MM.1S (cell line): ENCODE measurements around the gene NRAP.
A peak's percentile ranks its signal among the peaks of the same experiment; 100 is the strongest.

ENCODE experiments used
- DNase-seq: peaks from one replicate; pipeline ENCODE4 v3.0.0-alpha.2; 2015
- H2AFZ ChIP-seq: fragments of 300-600 bp; sonication (generic); 2 replicates; pipeline ENCODE4 v1.6.0; 2016; ENCODE audit warnings: antibody characterized with exemption, low read length
- H3F3A ChIP-seq: fragments of 300-600 bp; sonication (generic); 2 replicates; pipeline ENCODE4 v1.6.1; 2016; ENCODE audit warnings: mild to moderate bottlenecking, antibody characterized with exemption, low read length, moderate library complexity, mixed read lengths; ENCODE audit not compliant: insufficient read depth
- H3K27ac ChIP-seq: fragments of 300-600 bp; sonication (generic); 2 replicates; pipeline ENCODE4 v1.5.1; 2016; ENCODE audit warnings: mild to moderate bottlenecking, low read length
- H3K27me3 ChIP-seq: fragments of 300-600 bp; sonication (generic); replicated peaks from 2 replicates; pipeline ENCODE4 v1.6.0; 2016; ENCODE audit warnings: low read length; ENCODE audit not compliant: insufficient read depth
- H3K36me3 ChIP-seq: fragments of 300-600 bp; sonication (generic); replicated peaks from 2 replicates; pipeline ENCODE4 v1.6.1; 2016; ENCODE audit warnings: mild to moderate bottlenecking, low read length, mixed read lengths; ENCODE audit not compliant: insufficient read depth
- H3K4me1 ChIP-seq: fragments of 300-600 bp; sonication (generic); 2 replicates; pipeline ENCODE4 v1.6.1; 2016; ENCODE audit warnings: low read length, mixed read lengths
- H3K4me2 ChIP-seq: fragments of 300-600 bp; sonication (generic); 2 replicates; pipeline ENCODE4 v1.6.0; 2016; ENCODE audit warnings: low read depth, low read length
- H3K4me3 ChIP-seq: fragments of 300-600 bp; sonication (generic); 2 replicates; pipeline ENCODE4 v1.5.1; 2016; ENCODE audit warnings: low read length, mixed read lengths
- H3K79me2 ChIP-seq: fragments of 300-600 bp; sonication (generic); 2 replicates; pipeline ENCODE4 v1.6.1; 2016; ENCODE audit warnings: mixed run types, low read length, mixed read lengths
- H3K9ac ChIP-seq: fragments of 300-600 bp; sonication (generic); 2 replicates; pipeline ENCODE4 v1.6.1; 2016; ENCODE audit warnings: low read length, mixed read lengths
- H3K9me2 ChIP-seq: fragments of 300-600 bp; sonication (generic); replicated peaks from 2 replicates; pipeline ENCODE4 v1.6.1; 2016; ENCODE audit warnings: mild to moderate bottlenecking, low read length, mixed read lengths; ENCODE audit not compliant: insufficient read depth
- H3K9me3 ChIP-seq: fragments of 300-600 bp; sonication (generic); replicated peaks from 2 replicates; pipeline ENCODE4 v1.6.1; 2016; ENCODE audit warnings: mild to moderate bottlenecking, low read length, mixed read lengths; ENCODE audit not compliant: insufficient read depth
- H4K20me1 ChIP-seq: fragments of 300-600 bp; sonication (generic); 2 replicates; pipeline ENCODE4 v1.6.1; 2016; ENCODE audit warnings: mild to moderate bottlenecking, low read length, moderate library complexity, mixed read lengths; ENCODE audit not compliant: insufficient read depth
- EZH2 ChIP-seq: fragments of 300-600 bp; sonication (generic); optimal IDR thresholded peaks from 2 replicates; pipeline ENCODE3; 2017; ENCODE audit warnings: low read depth, mild to moderate bottlenecking, antibody characterized with exemption, low read length, mixed read lengths
- EZH2phosphoT487 ChIP-seq: fragments of 300-600 bp; sonication (generic); IDR thresholded peaks from 2 replicates; pipeline ENCODE4 v1.6.1; 2018; ENCODE audit warnings: antibody characterized with exemption, low read length
- TF ChIP-seq, protein P1 (sequence below): fragments of 300-600 bp; sonication (generic); IDR thresholded peaks from 2 replicates; pipeline ENCODE4 v1.5.1; 2016; ENCODE audit warnings: antibody characterized with exemption, low read length, mixed read lengths

The NRAP gene

DNA sequence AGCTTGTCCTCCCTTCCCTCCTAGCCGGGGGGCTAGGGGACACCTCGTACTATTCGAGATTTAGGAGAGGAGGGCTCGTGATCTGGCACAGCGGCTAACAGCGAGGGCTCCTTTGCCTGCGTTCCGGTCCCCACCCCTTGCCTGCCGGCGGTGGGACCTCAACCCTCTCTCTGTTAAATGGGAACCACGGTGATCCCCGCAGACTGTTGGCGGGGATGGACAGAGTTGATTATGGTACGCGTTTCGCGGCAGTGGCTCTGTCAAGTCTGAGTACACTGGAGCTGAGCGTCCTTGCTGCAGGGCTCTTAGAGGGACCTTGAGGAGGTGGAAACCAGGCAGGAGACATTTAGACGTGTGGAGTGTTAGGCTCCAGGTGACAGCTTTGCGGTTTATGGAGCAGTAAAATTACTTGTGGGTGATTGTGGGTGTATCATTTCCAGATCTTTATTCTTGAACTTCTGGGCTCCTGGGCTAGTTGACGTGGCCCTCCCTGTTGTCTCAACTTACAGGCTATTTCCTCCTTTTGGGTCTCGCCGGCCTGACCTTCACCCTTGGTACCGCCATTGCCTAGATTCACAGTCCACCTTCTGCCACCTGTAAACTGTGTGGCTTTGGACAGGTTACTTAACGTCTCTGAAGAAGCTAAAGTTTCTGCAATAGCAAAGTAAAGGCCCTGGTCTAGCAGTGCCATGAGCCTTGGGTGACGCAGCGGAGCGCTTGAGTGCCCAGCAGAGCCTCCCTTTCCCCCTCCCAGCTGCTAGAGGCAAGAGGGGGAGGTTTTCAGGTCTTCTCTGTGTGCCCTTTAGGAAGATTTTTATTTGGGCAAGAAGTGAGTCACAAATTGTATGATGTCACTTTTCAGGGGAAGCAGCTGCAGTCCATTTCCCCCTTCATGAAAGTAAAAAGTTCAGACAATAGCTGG is 16.6 kb upstream of the NRAP start:
- H3K79me2 ChIP-seq = peaks cover 57% of the 10 kb centered on the region
- peaks cover 17% of the 10 kb centered on the region for H3F3A ChIP-seq
- no peaks in the 10 kb centered on the region for H3K27me3 ChIP-seq
- peaks cover 5% of the 10 kb centered on the region; the same call in 1 of the 2 replicates for H3K4me1 ChIP-seq
- peak overlapping the region; percentile 93 for H3K9ac ChIP-seq
- H2AFZ ChIP-seq = peak overlapping the region; percentile 79
- H3K9me2 ChIP-seq = no peaks in the 10 kb centered on the region
- peak overlapping the region; percentile 83 for H3K27ac ChIP-seq
- H4K20me1 ChIP-seq = no peaks in the 10 kb centered on the region
- H3K4me3 ChIP-seq = peak overlapping the region; percentile 96
- H3K36me3 ChIP-seq = no peaks in the 10 kb centered on the region
- peak; percentile 58 for DNase-seq
- TF ChIP-seq EZH2 (no peak), EZH2phosphoT487 (no peak)
- TF ChIP-seq, protein P1, sequence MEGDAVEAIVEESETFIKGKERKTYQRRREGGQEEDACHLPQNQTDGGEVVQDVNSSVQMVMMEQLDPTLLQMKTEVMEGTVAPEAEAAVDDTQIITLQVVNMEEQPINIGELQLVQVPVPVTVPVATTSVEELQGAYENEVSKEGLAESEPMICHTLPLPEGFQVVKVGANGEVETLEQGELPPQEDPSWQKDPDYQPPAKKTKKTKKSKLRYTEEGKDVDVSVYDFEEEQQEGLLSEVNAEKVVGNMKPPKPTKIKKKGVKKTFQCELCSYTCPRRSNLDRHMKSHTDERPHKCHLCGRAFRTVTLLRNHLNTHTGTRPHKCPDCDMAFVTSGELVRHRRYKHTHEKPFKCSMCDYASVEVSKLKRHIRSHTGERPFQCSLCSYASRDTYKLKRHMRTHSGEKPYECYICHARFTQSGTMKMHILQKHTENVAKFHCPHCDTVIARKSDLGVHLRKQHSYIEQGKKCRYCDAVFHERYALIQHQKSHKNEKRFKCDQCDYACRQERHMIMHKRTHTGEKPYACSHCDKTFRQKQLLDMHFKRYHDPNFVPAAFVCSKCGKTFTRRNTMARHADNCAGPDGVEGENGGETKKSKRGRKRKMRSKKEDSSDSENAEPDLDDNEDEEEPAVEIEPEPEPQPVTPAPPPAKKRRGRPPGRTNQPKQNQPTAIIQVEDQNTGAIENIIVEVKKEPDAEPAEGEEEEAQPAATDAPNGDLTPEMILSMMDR = no peak
- H3K4me2 ChIP-seq = peak overlapping the region; percentile 81
- no peaks in the 10 kb centered on the region for H3K9me3 ChIP-seq

DNA sequence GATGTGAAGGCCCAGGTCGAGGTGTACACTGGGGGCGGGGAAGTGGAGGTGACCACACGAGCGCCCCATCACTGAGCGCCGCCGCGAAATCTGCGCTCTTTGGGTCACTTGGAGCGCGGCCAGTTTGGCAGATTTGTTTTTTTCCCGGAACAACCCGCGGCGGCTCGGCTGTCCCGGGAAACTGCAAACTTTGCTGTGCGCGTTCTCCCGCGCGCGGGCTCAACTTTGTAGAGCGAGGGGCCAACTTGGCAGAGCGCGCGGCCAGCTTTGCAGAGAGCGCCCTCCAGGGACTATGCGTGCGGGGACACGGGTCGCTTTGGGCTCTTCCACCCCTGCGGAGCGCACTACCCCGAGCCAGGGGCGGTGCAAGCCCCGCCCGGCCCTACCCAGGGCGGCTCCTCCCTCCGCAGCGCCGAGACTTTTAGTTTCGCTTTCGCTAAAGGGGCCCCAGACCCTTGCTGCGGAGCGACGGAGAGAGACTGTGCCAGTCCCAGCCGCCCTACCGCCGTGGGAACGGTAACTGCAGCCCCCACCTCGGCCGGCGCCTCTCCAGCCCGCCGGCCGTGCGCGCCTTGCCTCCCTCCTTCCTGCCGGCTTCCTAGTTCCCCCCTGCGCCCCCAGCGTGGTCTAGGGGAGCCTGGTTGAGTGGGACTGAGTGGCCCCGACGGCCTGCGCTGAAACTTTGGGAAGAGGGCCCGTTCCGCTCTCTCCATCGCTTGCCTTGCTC is 15.8 kb upstream of the NRAP start, which contains the start of gene CASP7:
Gene CASP7, plus strand, starts transcription at position 450 of the 727 bp plus-strand sequence. CDS start 17,582 bp downstream, outside the sequence.
- H3K9me3 ChIP-seq = no peaks in the 10 kb centered on the region
- H4K20me1 ChIP-seq = no peaks in the 10 kb centered on the region
- H3K27me3 ChIP-seq = no peaks in the 10 kb centered on the region
- H3K27ac ChIP-seq = peak within 1 kb of the TSS; percentile 83
- no peaks in the 10 kb centered on the region for H3K9me2 ChIP-seq
- peak within 1 kb of the TSS; percentile 93 for H3K9ac ChIP-seq
- no peaks in the 10 kb centered on the region for H3K36me3 ChIP-seq
- H3K4me1 ChIP-seq = peaks cover 5% of the 10 kb centered on the region; the same call in 1 of the 2 replicates
- DNase-seq = peak; percentile 94
- peak within 1 kb of the TSS; percentile 96 for H3K4me3 ChIP-seq
- H2AFZ ChIP-seq = peak within 1 kb of the TSS; percentile 99
- peaks cover 17% of the 10 kb centered on the region for H3F3A ChIP-seq
- H3K4me2 ChIP-seq = peak within 1 kb of the TSS; percentile 96
- peaks cover 49% of the 10 kb centered on the region for H3K79me2 ChIP-seq
- TF ChIP-seq, protein P1 = peak; percentile 41
- TF ChIP-seq EZH2phosphoT487 = no peak

DNA sequence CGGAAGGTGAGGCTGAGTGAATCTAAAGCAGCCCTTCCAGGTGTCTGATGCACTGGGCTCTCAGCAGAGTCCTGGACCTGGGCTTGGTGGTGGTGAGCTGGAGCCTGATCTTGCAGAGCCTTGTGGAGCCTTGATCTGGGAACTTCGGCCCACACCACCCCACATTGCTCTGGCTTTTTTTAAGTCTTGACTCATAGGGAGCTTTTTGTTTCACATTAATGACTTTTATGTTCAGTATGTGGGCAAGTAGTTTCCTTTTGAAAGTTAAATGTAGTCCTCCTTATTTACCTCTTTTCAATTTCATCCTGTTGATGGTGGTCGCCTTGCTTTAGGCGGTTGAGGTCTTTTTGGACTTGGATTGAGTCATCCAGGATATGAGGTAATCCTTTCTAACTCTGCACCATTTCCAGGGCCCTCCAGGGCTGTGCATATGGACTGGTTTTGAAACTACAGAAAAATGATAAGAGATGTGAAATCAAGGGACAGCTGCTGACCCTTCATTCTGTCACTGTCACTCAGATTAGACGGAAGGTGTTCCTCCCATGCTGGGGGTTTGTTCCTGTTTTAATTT is 2.9 kb upstream of the NRAP start:
- no peak for DNase-seq
- H3K9me3 ChIP-seq = no peaks in the 10 kb centered on the region
- TF ChIP-seq, protein P1 = no peak
- TF ChIP-seq EZH2phosphoT487 = no peak
- no peak for TF ChIP-seq EZH2
- H3K79me2 ChIP-seq = no peaks in the 10 kb centered on the region
- H3K27me3 ChIP-seq = no peaks in the 10 kb centered on the region
- H3K9ac ChIP-seq = no peak overlapping the region
- H3K27ac ChIP-seq = no peak overlapping the region
- no peaks in the 10 kb centered on the region for H3K9me2 ChIP-seq
- no peaks in the 10 kb centered on the region for H3K36me3 ChIP-seq
- no peak overlapping the region for H3K4me2 ChIP-seq
- H3K4me3 ChIP-seq = no peak overlapping the region
- H4K20me1 ChIP-seq = no peaks in the 10 kb centered on the region
- no peaks in the 10 kb centered on the region for H3K4me1 ChIP-seq
- no peak overlapping the region for H2AFZ ChIP-seq
- no peaks in the 10 kb centered on the region for H3F3A ChIP-seq
